ENCODE results near the gene OTOP3. TPM values are rescaled to one million over a fixed set of nuclear protein-coding genes. Genes with fewer than 3 reads are reported as not detected.

Gene OTOP3
- total and polyA plus RNA-seq, 2 donors (not counting 3 experiments of a cell fraction or from before 2014, with no cell fraction given): not detected

DNA sequence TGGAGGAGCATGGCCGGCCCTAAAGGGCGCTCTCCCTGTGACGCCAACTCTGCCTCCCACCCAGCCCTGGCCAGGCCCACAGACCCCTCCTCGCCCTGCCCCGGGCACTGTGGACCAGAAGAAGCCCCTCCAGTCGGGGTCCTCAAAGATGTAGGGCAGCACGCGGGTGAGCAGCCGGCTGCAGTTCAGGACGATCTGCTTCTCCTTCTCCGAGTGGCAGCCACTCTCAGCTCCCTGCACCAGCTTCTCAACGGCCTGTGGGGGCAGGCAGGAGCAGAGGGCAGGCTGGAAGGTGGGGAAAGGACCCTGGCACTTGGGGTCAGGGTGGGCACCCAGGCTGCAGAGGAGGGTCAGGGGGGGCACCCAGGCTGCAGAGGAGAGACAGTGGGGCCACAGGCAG lies 28.0 kb downstream of the OTOP3 start:
- Histone ChIP-seq H3K79me2 (ENCODE audit: control insufficient read depth, insufficient read depth, low read length) (no peaks in the 10 kb centered on the region), H3K27ac (ENCODE audit: insufficient read depth, low read depth, low read length) (no peak overlapping the region), H3K27me3 (ENCODE audit: control insufficient read depth in 2 of 2, insufficient read depth in 2 of 2, low read length in 2 of 2) (no peaks in the 10 kb centered on the region), H3K4me2 (ENCODE audit: insufficient read depth, low read length) (no peak overlapping the region), H3K36me3 (ENCODE audit: control insufficient read depth in 2 of 2, extremely low read depth in 1 of 2, insufficient read depth in 2 of 2, low read length in 2 of 2) (no peaks in the 10 kb centered on the region), H2AFZ (ENCODE audit: low read depth, low read length) (no peak overlapping the region), H3K9me3 (replicated peaks; ENCODE audit: control insufficient read depth, insufficient read depth, low read length) (no peaks in the 10 kb centered on the region), H3K4me1 (ENCODE audit: control insufficient read depth, extremely low read depth, insufficient read depth, low read length) (no peaks in the 10 kb centered on the region), H4K20me1 (replicated peaks; ENCODE audit: control insufficient read depth, extremely low read depth, insufficient read depth, low read length) (no peaks in the 10 kb centered on the region), H3K4me3 (replicated peaks in 1 of 3; ENCODE audit: insufficient read depth in 1 of 3, low read depth in 1 of 3, low read length in 3 of 3) (no peak overlapping the region), H3K9ac (replicated peaks; ENCODE audit: extremely low read depth, insufficient read depth, low read length) (no peak overlapping the region), H3K9me1 (replicated peaks; ENCODE audit: control insufficient read depth, extremely low read depth, insufficient read depth, low read length) (no peaks in the 10 kb centered on the region)
- CTCF ChIA-PET: interaction anchor here (0.6 to 4.8 kb wide), 11 partner anchors 8 to 238 kb away, joined by 3 to 134 read pairs (median 3); partner anchors contain the start of genes CDR2L, HID1, MRPL58 and OTOP2
- FAIRE-seq (no peak), DNase-seq (ENCODE audit: low read depth, low spot score) (no peak)
- dilution Hi-C loops (cut with MboI; ENCODE audit: extremely low pct_ligation_motif_present, low sequenced_read_pairs): no loop called here
- POLR2A ChIA-PET: no interaction called here
- intact Hi-C loops (cut with micrococcal nuclease): no loop called here
- BruUV-seq (replicated peaks): no TSS peak
- TF ChIP-seq, protein P1, sequence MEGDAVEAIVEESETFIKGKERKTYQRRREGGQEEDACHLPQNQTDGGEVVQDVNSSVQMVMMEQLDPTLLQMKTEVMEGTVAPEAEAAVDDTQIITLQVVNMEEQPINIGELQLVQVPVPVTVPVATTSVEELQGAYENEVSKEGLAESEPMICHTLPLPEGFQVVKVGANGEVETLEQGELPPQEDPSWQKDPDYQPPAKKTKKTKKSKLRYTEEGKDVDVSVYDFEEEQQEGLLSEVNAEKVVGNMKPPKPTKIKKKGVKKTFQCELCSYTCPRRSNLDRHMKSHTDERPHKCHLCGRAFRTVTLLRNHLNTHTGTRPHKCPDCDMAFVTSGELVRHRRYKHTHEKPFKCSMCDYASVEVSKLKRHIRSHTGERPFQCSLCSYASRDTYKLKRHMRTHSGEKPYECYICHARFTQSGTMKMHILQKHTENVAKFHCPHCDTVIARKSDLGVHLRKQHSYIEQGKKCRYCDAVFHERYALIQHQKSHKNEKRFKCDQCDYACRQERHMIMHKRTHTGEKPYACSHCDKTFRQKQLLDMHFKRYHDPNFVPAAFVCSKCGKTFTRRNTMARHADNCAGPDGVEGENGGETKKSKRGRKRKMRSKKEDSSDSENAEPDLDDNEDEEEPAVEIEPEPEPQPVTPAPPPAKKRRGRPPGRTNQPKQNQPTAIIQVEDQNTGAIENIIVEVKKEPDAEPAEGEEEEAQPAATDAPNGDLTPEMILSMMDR (IDR thresholded peaks at IDR 0.05; ENCODE audit: extremely low read depth in 1 of 2, insufficient read depth in 1 of 2, low read depth in 1 of 2, low read length in 2 of 2): no peak
- TF ChIP-seq JUN (IDR thresholded peaks at IDR 0.05; ENCODE audit: borderline replicate concordance, insufficient read depth, insufficient read length, low read depth): no peak
- no peak for TF ChIP-seq MYC (IDR thresholded peaks at IDR 0.05; ENCODE audit: low read depth, low read length)
- no peak for TF ChIP-seq POLR2AphosphoS5 (IDR thresholded peaks at IDR 0.05; ENCODE audit: insufficient read depth, low read depth, low read length)
- no peak for TF ChIP-seq FOS (IDR thresholded peaks at IDR 0.05; ENCODE audit: borderline replicate concordance, insufficient read depth, low read length)
- TF ChIP-seq EZH2 (IDR thresholded peaks at IDR 0.05; ENCODE audit: borderline replicate concordance, low read depth, low read length, severe bottlenecking): no peak
- TF ChIP-seq, protein P2, sequence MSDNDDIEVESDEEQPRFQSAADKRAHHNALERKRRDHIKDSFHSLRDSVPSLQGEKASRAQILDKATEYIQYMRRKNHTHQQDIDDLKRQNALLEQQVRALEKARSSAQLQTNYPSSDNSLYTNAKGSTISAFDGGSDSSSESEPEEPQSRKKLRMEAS (IDR thresholded peaks at IDR 0.05; ENCODE audit: insufficient read depth, insufficient read length): no peak

Measured in endothelial cell of umbilical vein (primary cell).